Stomach (tissue), 4 donors: ENCODE measurements around the gene GRIP1.

Source experiments
- CTCF ChIP-seq, 7 experiments: fragments of 450-650 bp in 4 of 7; fragments of 200-600 bp in 3 of 7; sonication (generic) in 3 of 7; IDR thresholded peaks; one replicate each; pipeline ENCODE4 v1.5.1; 2016 to 2019; ENCODE audit warnings: antibody characterized with exemption in 7 of 7, control low read depth in 2 of 7, mild to moderate bottlenecking in 1 of 7
- POLR2AphosphoS5 ChIP-seq, 3 donors: sonication (generic); formaldehyde crosslinking; IDR thresholded peaks; one replicate each; pipeline ENCODE4 v1.6.1; 2016; ENCODE audit warnings: antibody characterized with exemption in 3 of 3

- TF ChIP-seq CTCF (IDR thresholded peaks at IDR 0.05) (no peak), POLR2AphosphoS5 (IDR thresholded peaks at IDR 0.05) (no peak)
These were observed 273.5 kb downstream of the GRIP1 start for GRCh38 chr12:66405395-66405794.
